HepG2 (cell line): ENCODE measurements around the gene CD207. TPM values are rescaled to one million over a fixed set of nuclear protein-coding genes. Genes with fewer than 3 reads are reported as not detected.

Experiments used
- ATAC-seq: fragments of 200-7000 bp; cut with Tn5 transposase; 3 replicates; pipeline ENCODE4 v1.9.1; 2020; ENCODE audit warnings: mild to moderate bottlenecking, moderate library complexity
- BruUV-seq: library from RNA; stranded (reverse); fragments of 400-500 nt; replicated peaks from 2 replicates; lab custom pipeline; 2021; lab: Mats Ljungman, UMichigan
- CTCF ChIA-PET: fragments of 300-600 bp; formaldehyde crosslinking; extraction: SDS; loops from one replicate; lab custom pipeline; 2021; ENCODE audit warnings: low total read pairs, inconsistent platforms, low intra/inter-chr PET ratio; lab: Yijun Ruan, JAX
- POLR2A ChIA-PET: fragments of 350-600 bp; sonication (Branson Sonifier 250); formaldehyde crosslinking; loops from one replicate; lab custom pipeline; 2020; ENCODE audit warnings: antibody characterized with exemption, inconsistent platforms; lab: Yijun Ruan, JAX
- DNase-seq: peaks from one replicate; pipeline ENCODE4 v3.0.0-alpha.2; 2015; ENCODE audit warnings: low spot score
- FAIRE-seq: peaks from 3 replicates; lab custom pipeline; 2011; peaks lifted over from hg19 to GRCh38; lab: Jason Lieb, UNC
- H2AFZ ChIP-seq: one replicate; pipeline ENCODE4 v1.6.1; 2011; ENCODE audit warnings: low read length, inconsistent platforms
- H3K27ac ChIP-seq: fragments of 300-600 bp; 3 replicates; pipeline ENCODE4 v1.8.0; 2011; ENCODE audit warnings: mixed run types, mild to moderate bottlenecking, mixed read lengths, low read length, inconsistent platforms; ENCODE audit not compliant: insufficient read depth; ENCODE audit errors: extremely low read length
- H3K27me3 ChIP-seq, 2 experiments: fragments of 200-600 bp in 1 of 2; 2 replicates in 1 of 2; 3 replicates in 1 of 2; pipeline versions ENCODE4 v1.6.0 to v1.8.0; 2011; ENCODE audit warnings: low read length in 2 of 2, mild to moderate bottlenecking in 2 of 2, moderate library complexity in 2 of 2, inconsistent platforms in 1 of 2; ENCODE audit not compliant: insufficient read depth in 2 of 2, control insufficient read depth in 1 of 2
- H3K36me3 ChIP-seq, 2 experiments: fragments of 200-600 bp in 1 of 2; replicated peaks in 1 of 2; 2 replicates in 1 of 2; 3 replicates in 1 of 2; pipeline versions ENCODE4 v1.5.1 to v1.8.0; 2011; ENCODE audit warnings: low read length in 2 of 2, inconsistent platforms in 1 of 2; ENCODE audit not compliant: insufficient read depth in 2 of 2, control insufficient read depth in 1 of 2
- H3K4me1 ChIP-seq: 2 replicates; pipeline ENCODE4 v1.5.1; 2012; ENCODE audit warnings: low read length, inconsistent platforms; ENCODE audit not compliant: insufficient read depth
- H3K4me2 ChIP-seq: 2 replicates; pipeline ENCODE4 v1.6.0; 2011; ENCODE audit warnings: low read depth, low read length, inconsistent platforms
- H3K4me3 ChIP-seq, 3 experiments: fragments of 200-600 bp in 1 of 3; sonication (generic), shearing (Covaris generic) in 1 of 3; replicated peaks in 1 of 3; 2 replicates each; pipeline ENCODE4 v1.5.1; 2011 to 2016; ENCODE audit warnings: low read length in 3 of 3, inconsistent platforms in 2 of 3, low read depth in 2 of 3, mild to moderate bottlenecking in 2 of 3, control low read depth in 1 of 3, mixed read lengths in 1 of 3; ENCODE audit not compliant: insufficient read depth in 1 of 3
- H3K79me2 ChIP-seq: one replicate; pipeline ENCODE4 v1.6.1; 2011; ENCODE audit warnings: low read length, inconsistent platforms; ENCODE audit not compliant: insufficient read depth
- H3K9ac ChIP-seq: 2 replicates; pipeline ENCODE4 v1.6.0; 2011; ENCODE audit warnings: mild to moderate bottlenecking, low read depth, low read length, inconsistent platforms; ENCODE audit not compliant: insufficient read depth
- H3K9me3 ChIP-seq: 2 replicates; pipeline ENCODE4 v1.5.1; 2012; ENCODE audit warnings: mild to moderate bottlenecking, low read length
- H4K20me1 ChIP-seq: 2 replicates; pipeline ENCODE4 v1.6.0; 2011; ENCODE audit warnings: inconsistent platforms, mild to moderate bottlenecking, low read length, moderate library complexity; ENCODE audit not compliant: insufficient read depth
- YEATS4 ChIP-seq: sonication (generic); formaldehyde crosslinking; IDR thresholded peaks from 2 replicates; pipeline ENCODE4 v1.4.0; 2020; ENCODE audit warnings: missing genetic modification reagents, borderline replicate concordance
- ZNF629 ChIP-seq: sonication (generic); formaldehyde crosslinking; conservative IDR thresholded peaks from 2 replicates; pipeline ENCODE4 v1.5.0; 2020; ENCODE audit warnings: missing genetic modification reagents
- WGBS: methylation state at CpG from one replicate; pipeline ENCODE4 v1.1.6; 2017; ENCODE audit warnings: low lambda C conversion rate; 5-methylcytosine and 5-hydroxymethylcytosine counted together
- in situ Hi-C: cut with HindIII; loops from 2 replicates; pipeline ENCODE4 v1.10.0; 2017; ENCODE audit warnings: low pct_unique_long_range_greater_than_20kb; ENCODE audit not compliant: extremely low pct_ligation_motif_present
- intact Hi-C: fragments of 100-400 bp; cut with micrococcal nuclease; formaldehyde crosslinking; loops from one replicate; pipeline ENCODE4 v1.10.0; 2022; ENCODE audit not compliant: unreplicated experiment
- polyA plus RNA-seq, 8 experiments: library from polyadenylated mRNA; depleted of rRNA in 3 of 8; stranded (reverse) in 7 of 8; unstranded in 1 of 8; fragments of >200 nt; fragmentation: Illumina TruSeq in 4 of 8; extraction: Trizol in 4 of 8; gene quantifications; 2 replicates each; pipeline versions ENCODE4 v1.2.1 to v1.2.3, GENCODE V29; 2011 to 2016; ENCODE audit warnings: low read depth in 4 of 8, missing spikeins in 1 of 8, mixed read lengths in 1 of 8; ENCODE audit not compliant: insufficient read depth in 1 of 8
- small RNA-seq, 3 experiments: library from RNA; depleted of rRNA; stranded (forward); fragments of <200 nt; gene quantifications; one replicate each; pipeline ENCODE3, GENCODE V24; 2012; ENCODE audit warnings: low read depth in 2 of 3, low replicate concordance in 1 of 3; ENCODE audit not compliant: insufficient read length in 3 of 3, insufficient read depth in 2 of 3
- total RNA-seq, 5 experiments: library from RNA; depleted of rRNA; stranded (reverse); fragments of >200 nt; fragmentation: Illumina TruSeq; extraction: Trizol; gene quantifications; 2 replicates each; pipeline ENCODE4 v1.2.3, GENCODE V29; 2016; ENCODE audit warnings: low read depth in 1 of 5

Gene CD207
- total and polyA plus RNA-seq, 2 of the 13 experiments (the other 11 are each of a cell fraction or from before 2014, with no cell fraction given), result 0.09 to 0.15 TPM

- BruUV-seq, result no TSS peak
- intact Hi-C loops, result no loop called here
- no peaks in the 10 kb centered on the region for H4K20me1 ChIP-seq
- POLR2A ChIA-PET, result no interaction called here
- peaks cover 0 to 8% of the 10 kb centered on the region in 2 experiments; a peak in 1 of 5 replicates for H3K27me3 ChIP-seq
- no peak overlapping the region for H3K9ac ChIP-seq
- TF ChIP-seq YEATS4 (no peak), ZNF629 (CRISPR knock-in tag) (peak; percentile 85)
- TF ChIP-seq, all 625 proteins: peak for 1
- Histone ChIP-seq H3K4me1 (peaks cover 1% of the 10 kb centered on the region; the same call in 1 of the 2 replicates), H2AFZ (no peak overlapping the region), H3K79me2 (no peaks in the 10 kb centered on the region), H3K36me3 (no peaks in the 10 kb centered on the region), H3K4me2 (no peak overlapping the region), H3K9me3 (no peaks in the 10 kb centered on the region), H3K4me3 (no peak overlapping the region), H3K27ac (no peak overlapping the region)
- FAIRE-seq, result no peak
- 54% methylated on average over 2 of the region's 2 CpGs for WGBS
- no peak for ATAC-seq
- CTCF ChIA-PET, result interaction anchor here (1.7 kb wide), 1 partner anchor 129 kb away, joined by 10 read pairs; no protein-coding TSS in a partner anchor
- in situ Hi-C loops, result no loop called here
- DNase-seq, result no peak
Measured at GRCh38 chr2:70784320-70784719, 51.3 kb downstream of the CD207 start.

Small RNAs within 50 kb of the gene (small RNA-seq; reads per million reads assigned to genes)
- gene HMGN2P21, result 0 reads per million in 3 experiments

Other genes starting within 250 kb of the CD207 start
- gene ADD2, start 67.6 kb downstream of the CD207 start, total RNA-seq (2016; rRNA removed; fragmentation: Illumina TruSeq; extraction: Trizol), result 0.13 TPM in 1 of 2 replicates, not detected in the other
- gene ADD2, start 67.6 kb downstream of the CD207 start, polyA plus RNA-seq (2011; rRNA removed), result 0.05 and 0.07 TPM in 2 replicates
- not detected in 2 replicates for gene FIGLA, start 45.2 kb downstream of the CD207 start, total RNA-seq (2016; rRNA removed; fragmentation: Illumina TruSeq; extraction: Trizol)
- gene FIGLA, start 45.2 kb downstream of the CD207 start, polyA plus RNA-seq (2011; rRNA removed), result not detected in 2 replicates
- gene CLEC4F, start 15.2 kb downstream of the CD207 start, total RNA-seq (2016; rRNA removed; fragmentation: Illumina TruSeq; extraction: Trizol), result 0.13 TPM in 2 replicates
- 0.12 and 0.14 TPM in 2 replicates for gene CLEC4F, start 15.2 kb downstream of the CD207 start, polyA plus RNA-seq (2011; rRNA removed)
- 3.9 and 4.1 TPM in 2 replicates for gene VAX2, start 64.8 kb upstream of the CD207 start, total RNA-seq (2016; rRNA removed; fragmentation: Illumina TruSeq; extraction: Trizol)
- 2.1 and 3.0 TPM in 2 replicates for gene VAX2, start 64.8 kb upstream of the CD207 start, polyA plus RNA-seq (2011; rRNA removed)
- 0.58 TPM in 1 of 2 replicates, not detected in the other for gene ATP6V1B1, start 100.1 kb upstream of the CD207 start, total RNA-seq (2016; rRNA removed; fragmentation: Illumina TruSeq; extraction: Trizol)
- 1.6 and 1.8 TPM in 2 replicates for gene ATP6V1B1, start 100.1 kb upstream of the CD207 start, polyA plus RNA-seq (2011; rRNA removed)
- not detected in 2 replicates for gene ANKRD53, start 142.8 kb upstream of the CD207 start, total RNA-seq (2016; rRNA removed; fragmentation: Illumina TruSeq; extraction: Trizol)
- gene ANKRD53, start 142.8 kb upstream of the CD207 start, polyA plus RNA-seq (2011; rRNA removed), result 0.12 and 0.15 TPM in 2 replicates
- 36.0 and 43.8 TPM in 2 replicates for gene TEX261, start 159.1 kb upstream of the CD207 start, total RNA-seq (2016; rRNA removed; fragmentation: Illumina TruSeq; extraction: Trizol)
- 68.7 and 78.7 TPM in 2 replicates for gene TEX261, start 159.1 kb upstream of the CD207 start, polyA plus RNA-seq (2011; rRNA removed)
- gene NAGK, start 232.8 kb upstream of the CD207 start, total RNA-seq (2016; rRNA removed; fragmentation: Illumina TruSeq; extraction: Trizol), result 29.8 and 35.2 TPM in 2 replicates
- gene NAGK, start 232.8 kb upstream of the CD207 start, polyA plus RNA-seq (2011; rRNA removed), result 24.4 and 32.1 TPM in 2 replicates